K562 (cell line): ENCODE measurements around the gene ZNF32.

Source experiments
- POLR2A ChIP-seq: fragments of 450-650 bp; conservative IDR thresholded peaks from 2 replicates; pipeline ENCODE4 v1.6.1; 2016
- SIX5 ChIP-seq, 2 experiments: IDR thresholded peaks; 2 replicates each; pipeline ENCODE4 v1.6.1; 2011; ENCODE audit warnings: low read length in 2 of 2, borderline replicate concordance in 1 of 2, low read depth in 1 of 2, mild to moderate bottlenecking in 1 of 2, moderate library complexity in 1 of 2; ENCODE audit not compliant: insufficient read depth in 1 of 2
- ZNF512 ChIP-seq: IDR thresholded peaks from 2 replicates; pipeline ENCODE4 v1.6.1; 2016; ENCODE audit warnings: missing genetic modification characterization, missing compliant biosample characterization

GRCh38 chr10:43606323-43607198, 42.1 kb downstream of the ZNF32 start, which contains the start of gene ZNF485:
- TF ChIP-seq ZNF512 (tag): no peak
- TF ChIP-seq SIX5 (IDR thresholded peaks at IDR 0.05; ENCODE audit: borderline replicate concordance in 1 of 2, insufficient read depth in 1 of 2, low read depth in 1 of 2, low read length in 2 of 2): peak; percentile 82
- TF ChIP-seq POLR2A: peak; percentile 91
